UCSD-AML1 (cell line): ENCODE results near the gene BTF3.
"Not testable (repeated sequence)": the region's sequence is repeated elsewhere in the genome, so short reads cannot be mapped to it uniquely, and the experiment has no call there.

Experiments used
- DNase-seq: peaks from one replicate; lab custom pipeline; 2025; ENCODE audit not compliant: unreplicated experiment; lab: John Stamatoyannopoulos, UW

BTF3 gene

GRCh38 chr5:73498057-73498992 lies at the start of gene BTF3:
BTF3 (plus strand) TSS chr5:73498442; CDS start chr5:73498668, 226 bp downstream.
- peak; percentile 95 for DNase-seq

GRCh38 chr5:73448463-73449136 lies 49.6 kb upstream of the BTF3 start, which contains the start of gene FOXD1:
FOXD1 (minus strand) TSS chr5:73448777; CDS start chr5:73448362, 415 bp downstream.
- peak; percentile 27 for DNase-seq

GRCh38 chr5:73450137-73450536 lies 48.1 kb upstream of the BTF3 start:
- no peak for DNase-seq

- no peak for DNase-seq
These were observed 47.5 kb upstream of the BTF3 start for GRCh38 chr5:73450672-73451223.

- peak; percentile 55 for DNase-seq
These were observed 46.8 kb upstream of the BTF3 start for GRCh38 chr5:73451224-73452130.

- no peak for DNase-seq
These were observed 46.0 kb upstream of the BTF3 start for GRCh38 chr5:73452215-73452614.

- DNase-seq, result peak; percentile 11
These were observed 43.7 kb upstream of the BTF3 start for GRCh38 chr5:73454379-73455036.

- DNase-seq, result not testable (repeated sequence)
These were observed 41.8 kb upstream of the BTF3 start for GRCh38 chr5:73456462-73456861.

GRCh38 chr5:73459366-73459765 lies 38.9 kb upstream of the BTF3 start:
- no peak for DNase-seq

GRCh38 chr5:73460133-73460532 lies 38.1 kb upstream of the BTF3 start:
- DNase-seq, result no peak

- no peak for DNase-seq
These were observed 34.1 kb upstream of the BTF3 start for GRCh38 chr5:73464016-73464745.

GRCh38 chr5:73468638-73469037 lies 29.6 kb upstream of the BTF3 start:
- DNase-seq, result not testable (repeated sequence)

GRCh38 chr5:73469878-73470277 lies 28.4 kb upstream of the BTF3 start:
- DNase-seq, result no peak

GRCh38 chr5:73471654-73472053 lies 26.6 kb upstream of the BTF3 start:
- no peak for DNase-seq

- no peak for DNase-seq
These were observed 26.1 kb upstream of the BTF3 start for GRCh38 chr5:73472116-73472515.

- no peak for DNase-seq
These were observed 17.7 kb upstream of the BTF3 start for GRCh38 chr5:73480500-73480899.

- no peak for DNase-seq
These were observed 15.7 kb upstream of the BTF3 start for GRCh38 chr5:73482383-73483136.

- DNase-seq, result no peak
These were observed 14.6 kb upstream of the BTF3 start for GRCh38 chr5:73483676-73484075.

- DNase-seq, result no peak
These were observed 13.7 kb upstream of the BTF3 start for GRCh38 chr5:73484511-73484910.
